ENCODE measurements around the gene ORC6.

DNA sequence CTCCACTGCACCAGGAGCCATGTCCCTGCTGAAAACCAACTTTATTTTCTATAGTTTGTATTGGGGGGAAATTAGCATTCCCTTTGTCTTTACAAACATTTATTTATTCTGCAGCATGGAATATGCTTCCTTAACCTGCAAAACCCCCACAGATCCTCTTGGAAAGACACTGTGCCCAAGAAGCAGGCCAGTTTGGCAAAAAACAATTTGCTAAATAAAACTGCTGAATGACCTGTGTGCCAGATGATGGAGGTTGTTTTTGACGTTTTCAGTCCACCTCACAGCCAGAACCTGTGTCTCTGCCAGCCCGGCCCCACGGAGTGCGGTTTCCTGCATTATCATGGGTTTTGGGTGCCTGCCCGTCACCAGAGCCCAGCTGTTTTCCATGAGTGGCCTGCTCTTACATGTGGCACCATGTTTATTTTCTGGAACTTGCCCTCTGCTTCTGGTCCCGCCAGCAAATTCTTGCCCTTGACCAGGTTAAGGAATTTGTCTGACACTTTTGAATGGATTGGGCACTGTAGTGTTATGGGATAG is 26.4 kb downstream of the ORC6 start:
- TF ChIP-seq, protein P1, sequence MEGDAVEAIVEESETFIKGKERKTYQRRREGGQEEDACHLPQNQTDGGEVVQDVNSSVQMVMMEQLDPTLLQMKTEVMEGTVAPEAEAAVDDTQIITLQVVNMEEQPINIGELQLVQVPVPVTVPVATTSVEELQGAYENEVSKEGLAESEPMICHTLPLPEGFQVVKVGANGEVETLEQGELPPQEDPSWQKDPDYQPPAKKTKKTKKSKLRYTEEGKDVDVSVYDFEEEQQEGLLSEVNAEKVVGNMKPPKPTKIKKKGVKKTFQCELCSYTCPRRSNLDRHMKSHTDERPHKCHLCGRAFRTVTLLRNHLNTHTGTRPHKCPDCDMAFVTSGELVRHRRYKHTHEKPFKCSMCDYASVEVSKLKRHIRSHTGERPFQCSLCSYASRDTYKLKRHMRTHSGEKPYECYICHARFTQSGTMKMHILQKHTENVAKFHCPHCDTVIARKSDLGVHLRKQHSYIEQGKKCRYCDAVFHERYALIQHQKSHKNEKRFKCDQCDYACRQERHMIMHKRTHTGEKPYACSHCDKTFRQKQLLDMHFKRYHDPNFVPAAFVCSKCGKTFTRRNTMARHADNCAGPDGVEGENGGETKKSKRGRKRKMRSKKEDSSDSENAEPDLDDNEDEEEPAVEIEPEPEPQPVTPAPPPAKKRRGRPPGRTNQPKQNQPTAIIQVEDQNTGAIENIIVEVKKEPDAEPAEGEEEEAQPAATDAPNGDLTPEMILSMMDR (IDR thresholded peaks at IDR 0.05; ENCODE audit: low read length), result no peak
- no peak for TF ChIP-seq EZH2 (IDR thresholded peaks at IDR 0.05; ENCODE audit: borderline replicate concordance, low read length)

All from OCI-LY1 (cell line).